Endodermal cell (in vitro differentiated cells): ENCODE measurements around the gene IL19. TPM values are rescaled to one million over a fixed set of nuclear protein-coding genes. Genes with fewer than 3 reads are reported as not detected.

Experiments used
- DNase-seq: peaks from one replicate; pipeline ENCODE4 v3.0.0-alpha.2; 2017
- H3K27ac ChIP-seq: 2 replicates; pipeline ENCODE4 v1.5.1; 2013; ENCODE audit warnings: mild to moderate bottlenecking, low read depth, low read length, moderate library complexity
- H3K27me3 ChIP-seq: 2 replicates; pipeline ENCODE4 v1.6.1; 2013; ENCODE audit warnings: mild to moderate bottlenecking, low read length, moderate library complexity; ENCODE audit not compliant: insufficient read depth, control insufficient read depth, poor library complexity, severe bottlenecking
- H3K36me3 ChIP-seq: 2 replicates; pipeline ENCODE4 v1.7.0; 2013; ENCODE audit warnings: mild to moderate bottlenecking, low read length, moderate library complexity; ENCODE audit not compliant: control insufficient read depth, insufficient read depth
- H3K4me1 ChIP-seq: one replicate; pipeline ENCODE4 v1.7.0; 2013; ENCODE audit warnings: low read length; ENCODE audit not compliant: control insufficient read depth, insufficient read depth
- H3K4me3 ChIP-seq: 2 replicates; pipeline ENCODE4 v1.5.1; 2013; ENCODE audit warnings: mild to moderate bottlenecking, low read length, moderate library complexity
- H3K9ac ChIP-seq: 2 replicates; pipeline ENCODE4 v1.6.1; 2013; ENCODE audit warnings: mild to moderate bottlenecking, low read length, moderate library complexity; ENCODE audit not compliant: poor library complexity, severe bottlenecking; ENCODE audit errors: extremely low read depth
- H3K9me3 ChIP-seq: 2 replicates; pipeline ENCODE4 v1.6.1; 2013; ENCODE audit warnings: mild to moderate bottlenecking, low read length, moderate library complexity; ENCODE audit not compliant: control insufficient read depth
- H3K27ac Mint-ChIP-seq: 2 replicates; pipeline ENCODE4 v1.8.0; 2020; ENCODE audit warnings: mixed read lengths
- H3K27me3 Mint-ChIP-seq: 2 replicates; pipeline ENCODE4 v1.8.0; 2021; ENCODE audit warnings: mild to moderate bottlenecking, mixed read lengths; ENCODE audit not compliant: insufficient read depth
- H3K36me3 Mint-ChIP-seq: 2 replicates; pipeline ENCODE4 v1.8.0; 2020; ENCODE audit warnings: low read depth, mixed read lengths
- H3K4me1 Mint-ChIP-seq: 2 replicates; pipeline ENCODE4 v1.8.0; 2020; ENCODE audit warnings: mixed read lengths
- H3K4me3 Mint-ChIP-seq: 2 replicates; pipeline ENCODE4 v1.8.0; 2020; ENCODE audit warnings: mild to moderate bottlenecking, moderate library complexity, mixed read lengths
- H3K9me3 Mint-ChIP-seq: 2 replicates; pipeline ENCODE4 v1.8.0; 2020; ENCODE audit warnings: mild to moderate bottlenecking, mixed read lengths
- WGBS, 2 experiments: methylation state at CpG; one replicate each; pipeline versions ENCODE4 v1.1.5 to v1.1.7; 2013; ENCODE audit warnings: missing lambda C conversion rate in 2 of 2, mixed read lengths in 1 of 2; ENCODE audit not compliant: insufficient coverage in 1 of 2, insufficient read length in 1 of 2; 5-methylcytosine and 5-hydroxymethylcytosine counted together
- total RNA-seq, 2 donors: library from RNA; stranded (reverse); fragmentation: NEBNext Ultra II Directional in 1 of 2; extraction: Animal tissue kit (Norgen Biotek cat#: 25700) in 1 of 2; gene quantifications; 2 replicates in 1 of 2; 3 replicates in 1 of 2; pipeline ENCODE4 v1.2.1, GENCODE V29; 2021
- TF ChIP-seq, protein P1 (sequence below): fragments of 200-600 bp; sonication (generic); conservative IDR thresholded peaks from 2 replicates; pipeline ENCODE4 v1.5.0; 2021; ENCODE audit warnings: antibody characterized with exemption, mild to moderate bottlenecking

The IL19 gene
- total RNA-seq, 2 donors from 2014 or later = not detected

- TF ChIP-seq, protein P1, sequence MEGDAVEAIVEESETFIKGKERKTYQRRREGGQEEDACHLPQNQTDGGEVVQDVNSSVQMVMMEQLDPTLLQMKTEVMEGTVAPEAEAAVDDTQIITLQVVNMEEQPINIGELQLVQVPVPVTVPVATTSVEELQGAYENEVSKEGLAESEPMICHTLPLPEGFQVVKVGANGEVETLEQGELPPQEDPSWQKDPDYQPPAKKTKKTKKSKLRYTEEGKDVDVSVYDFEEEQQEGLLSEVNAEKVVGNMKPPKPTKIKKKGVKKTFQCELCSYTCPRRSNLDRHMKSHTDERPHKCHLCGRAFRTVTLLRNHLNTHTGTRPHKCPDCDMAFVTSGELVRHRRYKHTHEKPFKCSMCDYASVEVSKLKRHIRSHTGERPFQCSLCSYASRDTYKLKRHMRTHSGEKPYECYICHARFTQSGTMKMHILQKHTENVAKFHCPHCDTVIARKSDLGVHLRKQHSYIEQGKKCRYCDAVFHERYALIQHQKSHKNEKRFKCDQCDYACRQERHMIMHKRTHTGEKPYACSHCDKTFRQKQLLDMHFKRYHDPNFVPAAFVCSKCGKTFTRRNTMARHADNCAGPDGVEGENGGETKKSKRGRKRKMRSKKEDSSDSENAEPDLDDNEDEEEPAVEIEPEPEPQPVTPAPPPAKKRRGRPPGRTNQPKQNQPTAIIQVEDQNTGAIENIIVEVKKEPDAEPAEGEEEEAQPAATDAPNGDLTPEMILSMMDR = no peak
- Mint-ChIP-seq H3K27ac (no peak overlapping the region), H3K9me3 (no peaks in the 10 kb centered on the region), H3K36me3 (no peaks in the 10 kb centered on the region), H3K4me1 (no peaks in the 10 kb centered on the region), H3K27me3 (peaks cover 5% of the 10 kb centered on the region), H3K4me3 (no peak overlapping the region)
- no peak for DNase-seq
- 86 to 87% methylated on average over 4 of the region's 4 CpGs for WGBS, 2 experiments
- Histone ChIP-seq H3K36me3 (no peaks in the 10 kb centered on the region), H3K4me3 (no peak overlapping the region), H3K4me1 (no peaks in the 10 kb centered on the region), H3K9me3 (no peaks in the 10 kb centered on the region), H3K27me3 (peaks cover 4% of the 10 kb centered on the region), H3K9ac (no peak overlapping the region), H3K27ac (no peak overlapping the region)
Observed at GRCh38 chr1:206785182-206785765, 14.7 kb downstream of the IL19 start.

DNA sequence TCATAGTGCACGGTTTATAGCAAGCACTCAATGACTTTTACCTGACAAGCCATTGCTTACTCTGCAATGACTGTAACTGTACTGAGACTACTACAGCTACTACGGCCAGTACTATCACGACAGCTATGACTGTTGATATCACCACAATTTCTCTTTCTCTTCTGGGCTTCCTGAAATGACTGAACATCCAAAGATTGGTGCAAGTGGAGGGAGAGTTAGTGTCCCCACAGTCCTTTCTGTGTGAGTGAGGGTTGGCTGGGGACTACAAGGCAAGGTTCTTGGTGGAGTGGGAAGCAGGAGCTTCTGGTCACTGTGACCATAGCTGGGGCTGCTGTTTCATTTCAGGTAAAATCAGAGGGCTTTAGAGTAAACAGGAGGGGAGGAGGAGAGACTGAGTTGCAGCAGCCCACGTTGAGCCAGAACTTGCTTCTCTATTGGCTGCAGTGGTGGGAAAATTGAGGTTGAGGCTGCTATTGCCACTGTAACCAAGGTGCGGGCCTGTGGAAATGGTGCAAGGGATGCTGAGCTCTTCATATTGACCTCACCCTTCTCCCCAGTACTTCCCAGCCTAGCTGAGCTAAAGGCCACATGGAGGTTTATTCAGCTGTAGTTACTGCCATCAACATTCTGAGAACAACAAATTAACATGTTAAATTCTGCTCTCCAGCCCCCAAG is 15.8 kb downstream of the IL19 start:
- no peaks in the 10 kb centered on the region for H3K36me3 Mint-ChIP-seq
- H3K9me3 Mint-ChIP-seq = no peaks in the 10 kb centered on the region
- H3K4me3 ChIP-seq = no peak overlapping the region
- no peaks in the 10 kb centered on the region for H3K9me3 ChIP-seq
- DNase-seq = no peak
- H3K27ac Mint-ChIP-seq = no peak overlapping the region
- peaks cover 8% of the 10 kb centered on the region for H3K27me3 Mint-ChIP-seq
- TF ChIP-seq, protein P1 = no peak
- no peaks in the 10 kb centered on the region for H3K36me3 ChIP-seq
- H3K4me1 Mint-ChIP-seq = no peaks in the 10 kb centered on the region
- H3K27ac ChIP-seq = no peak overlapping the region
- WGBS, 2 experiments = 87 to 94% methylated on average over 4 to 5 of the region's 5 CpGs
- no peak overlapping the region for H3K9ac ChIP-seq
- H3K4me3 Mint-ChIP-seq = no peak overlapping the region
- no peaks in the 10 kb centered on the region for H3K4me1 ChIP-seq
- H3K27me3 ChIP-seq = peaks cover 4% of the 10 kb centered on the region

DNA sequence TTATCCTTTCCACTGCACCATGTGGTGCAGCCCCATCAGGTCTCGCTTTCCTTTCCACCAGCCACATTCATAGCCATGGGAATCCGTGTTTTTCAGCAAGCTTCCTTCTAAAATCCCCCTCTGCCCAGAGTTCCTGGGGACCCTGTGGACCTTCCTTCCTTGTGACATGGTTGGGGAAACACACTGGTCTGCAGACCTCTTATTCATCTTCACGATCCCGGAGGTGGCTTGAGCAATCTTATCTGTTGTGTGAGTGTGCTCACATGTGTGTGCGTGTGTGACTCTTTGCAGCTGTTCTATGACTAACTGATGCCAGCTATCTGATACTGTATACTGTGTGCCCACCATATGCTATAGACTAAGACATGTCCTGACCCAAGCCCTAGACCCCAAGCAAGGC is 17.3 kb downstream of the IL19 start:
- no peaks in the 10 kb centered on the region for H3K4me1 Mint-ChIP-seq
- 96 to 100% methylated on average over 2 to 5 of the region's 5 CpGs for WGBS, 2 experiments

More for the DNA sequence above, 17.3 kb downstream of the IL19 start:
- peaks cover 8% of the 10 kb centered on the region for H3K27me3 Mint-ChIP-seq
- H3K9me3 ChIP-seq = no peaks in the 10 kb centered on the region
- no peak overlapping the region for H3K4me3 ChIP-seq
- TF ChIP-seq, protein P1 = no peak
- H3K27ac Mint-ChIP-seq = no peak overlapping the region
- H3K36me3 Mint-ChIP-seq = no peaks in the 10 kb centered on the region
- peaks cover 4% of the 10 kb centered on the region for H3K27me3 ChIP-seq
- H3K4me3 Mint-ChIP-seq = no peak overlapping the region
- DNase-seq = no peak
- H3K4me1 ChIP-seq = no peaks in the 10 kb centered on the region
- H3K36me3 ChIP-seq = no peaks in the 10 kb centered on the region
- H3K9ac ChIP-seq = no peak overlapping the region
- no peak overlapping the region for H3K27ac ChIP-seq
- no peaks in the 10 kb centered on the region for H3K9me3 Mint-ChIP-seq
